ENCODE results near the gene CAMK1D. TPM values are rescaled to one million over a fixed set of nuclear protein-coding genes. Genes with fewer than 3 reads are reported as not detected.
"Not testable (repeated sequence)": the region's sequence is repeated elsewhere in the genome, so short reads cannot be mapped to it uniquely, and the experiment has no call there.

Gene CAMK1D
- total RNA-seq, 2 experiments from 2014 or later = 2.4 to 2.8 TPM

GRCh38 chr10:12539350-12540164, 190.2 kb downstream of the CAMK1D start:
- H3K9me3 Mint-ChIP-seq (ENCODE audit: low read depth) = no peaks in the 10 kb centered on the region
- CTCF ChIA-PET = no interaction called here
- ATAC-seq (no peak), DNase-seq (no peak)
- H3K36me3 Mint-ChIP-seq = peaks cover 2% of the 10 kb centered on the region
- H3K27ac Mint-ChIP-seq = no peak overlapping the region
- no peak overlapping the region for H3K4me3 Mint-ChIP-seq
- peaks cover 10% of the 10 kb centered on the region for H3K4me1 Mint-ChIP-seq
- no peaks in the 10 kb centered on the region for H3K27me3 Mint-ChIP-seq

DNA sequence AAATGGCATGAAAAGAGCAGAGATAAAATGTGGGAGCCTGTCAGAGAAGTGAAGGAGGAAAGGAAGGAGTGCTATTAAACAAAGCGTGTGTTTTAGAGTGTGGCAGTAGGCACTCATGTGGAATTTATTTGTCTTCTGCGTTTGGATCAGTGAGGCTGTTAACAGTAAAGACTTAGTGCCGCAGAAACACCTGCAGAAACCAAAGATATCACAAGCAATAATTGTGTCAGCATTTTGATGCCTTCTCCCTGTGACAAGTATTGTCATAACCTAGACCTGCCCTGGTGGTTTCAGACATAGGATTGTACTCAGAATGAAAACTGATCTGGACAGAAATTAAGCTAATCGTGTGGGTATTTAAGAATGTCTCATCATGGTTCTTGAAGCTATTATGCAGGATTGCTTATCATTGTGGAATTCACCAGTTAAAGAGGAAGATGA, 191.0 kb downstream of the CAMK1D start:
- Mint-ChIP-seq H3K4me1 (peaks cover 2% of the 10 kb centered on the region), H3K9me3 (ENCODE audit: low read depth) (no peaks in the 10 kb centered on the region), H3K4me3 (no peak overlapping the region), H3K27ac (no peak overlapping the region), H3K27me3 (no peaks in the 10 kb centered on the region), H3K36me3 (peaks cover 4% of the 10 kb centered on the region)
- DNase-seq (no peak), ATAC-seq (no peak)
- CTCF ChIA-PET = interaction anchor here (1.3 kb wide), 1 partner anchor 10 kb away, joined by 4 read pairs; no protein-coding TSS in a partner anchor

- DNase-seq (no peak), ATAC-seq (no peak)
- H3K36me3 Mint-ChIP-seq = peaks cover 9% of the 10 kb centered on the region
- H3K27ac Mint-ChIP-seq = no peak overlapping the region
- peaks cover 9% of the 10 kb centered on the region for H3K9me3 Mint-ChIP-seq (ENCODE audit: low read depth)
- peaks cover 2% of the 10 kb centered on the region for H3K4me1 Mint-ChIP-seq
- no peak overlapping the region for H3K4me3 Mint-ChIP-seq
- CTCF ChIA-PET = interaction anchor here (1.3 kb wide), 1 partner anchor 11 kb away, joined by 4 read pairs; no protein-coding TSS in a partner anchor
- no peaks in the 10 kb centered on the region for H3K27me3 Mint-ChIP-seq
Measured at GRCh38 chr10:12541446-12542067, 192.2 kb downstream of the CAMK1D start.

DNA sequence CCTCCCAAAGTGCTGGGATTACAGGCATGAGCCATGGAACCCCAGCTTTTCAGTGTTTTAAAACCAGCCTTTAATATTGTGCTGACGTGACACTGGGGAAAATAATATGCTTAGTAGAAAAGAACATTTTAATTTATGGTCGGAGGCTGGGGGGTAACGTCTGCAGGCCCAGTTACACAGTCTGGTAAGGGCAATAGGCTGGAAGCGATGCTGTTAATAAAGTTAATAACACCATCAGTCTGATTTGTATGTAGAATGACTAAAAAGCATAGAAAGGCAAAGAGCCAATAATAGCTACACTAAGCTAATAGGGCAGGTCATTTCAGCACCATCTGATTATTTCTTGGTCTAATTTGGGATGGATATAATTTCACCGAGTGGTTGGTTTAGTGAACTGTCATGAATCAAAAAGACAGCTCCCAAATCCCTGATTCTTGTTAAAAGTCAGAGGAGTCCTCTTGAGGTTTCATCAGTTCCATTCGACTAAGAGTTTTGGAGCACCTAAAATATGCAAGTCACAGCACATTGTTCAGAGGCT, 192.9 kb downstream of the CAMK1D start:
- CTCF ChIA-PET = no interaction called here
- no peak for ATAC-seq
- no peak overlapping the region for H3K27ac Mint-ChIP-seq

GRCh38 chr10:12543589-12543988, 194.2 kb downstream of the CAMK1D start:
- peaks cover 6% of the 10 kb centered on the region for H3K4me1 Mint-ChIP-seq
- peaks cover 9% of the 10 kb centered on the region for H3K36me3 Mint-ChIP-seq
- CTCF ChIA-PET = no interaction called here
- peaks cover 9% of the 10 kb centered on the region for H3K9me3 Mint-ChIP-seq (ENCODE audit: low read depth)
- H3K27ac Mint-ChIP-seq = no peak overlapping the region
- no peak overlapping the region for H3K4me3 Mint-ChIP-seq
- ATAC-seq = no peak
- DNase-seq = no peak
- no peaks in the 10 kb centered on the region for H3K27me3 Mint-ChIP-seq

More for the DNA sequence above, 192.9 kb downstream of the CAMK1D start:
- Mint-ChIP-seq H3K4me1 (peaks cover 4% of the 10 kb centered on the region), H3K4me3 (no peak overlapping the region), H3K27me3 (no peaks in the 10 kb centered on the region), H3K36me3 (peaks cover 9% of the 10 kb centered on the region), H3K9me3 (ENCODE audit: low read depth) (peaks cover 9% of the 10 kb centered on the region)
- no peak for DNase-seq

DNA sequence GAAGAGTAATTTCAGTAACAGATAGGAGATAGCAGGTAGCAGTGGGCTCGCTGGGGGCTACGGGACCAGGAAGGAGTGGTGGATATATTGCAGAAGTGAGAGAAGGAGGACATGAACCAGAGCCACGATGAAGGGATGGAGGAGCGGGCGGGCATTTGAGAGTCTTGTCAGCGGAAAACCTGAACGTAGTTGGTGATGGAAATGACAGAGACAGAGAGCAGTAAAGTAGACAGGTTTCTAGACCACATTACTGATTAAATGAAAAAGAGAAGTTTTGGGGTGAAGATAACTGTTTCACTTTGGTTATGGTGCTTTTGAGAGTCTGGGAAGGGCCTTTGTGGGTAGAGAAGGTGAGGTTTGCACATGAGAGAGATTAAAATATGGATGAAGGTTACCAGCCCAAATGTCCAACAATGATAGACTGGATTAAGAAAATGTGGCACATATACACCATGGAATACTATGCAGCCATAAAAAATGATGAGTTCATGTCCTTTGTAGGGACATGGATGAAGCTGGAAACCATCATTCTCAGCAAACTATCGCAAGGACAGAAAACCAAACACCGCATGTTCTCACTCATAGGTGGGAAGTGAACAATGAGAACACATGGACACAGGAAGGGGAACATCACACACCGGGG, 196.9 kb downstream of the CAMK1D start:
- H3K36me3 Mint-ChIP-seq; H3K4me3 Mint-ChIP-seq; H3K27me3 Mint-ChIP-seq; H3K9me3 Mint-ChIP-seq (ENCODE audit: low read depth); CTCF ChIA-PET; H3K4me1 Mint-ChIP-seq; ATAC-seq; DNase-seq; H3K27ac Mint-ChIP-seq: not testable (repeated sequence)

DNA sequence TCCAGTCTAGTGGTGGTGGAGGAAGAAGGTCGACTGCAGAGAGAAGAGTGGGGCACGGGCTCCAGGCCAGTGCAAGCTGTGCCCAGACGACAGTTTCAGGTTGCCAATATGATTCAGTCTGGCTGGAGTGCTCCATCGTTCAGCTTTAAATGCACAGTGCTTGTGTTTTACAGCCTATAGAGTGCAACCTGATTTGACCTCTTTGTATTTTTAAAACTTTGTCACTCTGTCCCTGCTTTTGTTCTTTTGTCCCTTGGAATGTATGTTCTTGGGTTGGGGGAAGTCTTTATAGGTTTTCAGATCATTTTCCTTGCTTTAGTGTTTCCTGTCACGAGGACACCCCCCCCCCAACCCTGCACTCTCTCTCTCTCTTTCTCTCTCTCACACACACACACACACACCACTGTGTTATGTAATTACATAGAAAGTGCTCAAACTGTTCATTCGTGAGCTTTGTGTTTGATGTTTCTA, 198.0 kb downstream of the CAMK1D start:
- no peaks in the 10 kb centered on the region for H3K27me3 Mint-ChIP-seq
- H3K4me3 Mint-ChIP-seq = no peak overlapping the region
- peaks cover 9% of the 10 kb centered on the region for H3K9me3 Mint-ChIP-seq (ENCODE audit: low read depth)
- peaks cover 9% of the 10 kb centered on the region for H3K36me3 Mint-ChIP-seq
- H3K27ac Mint-ChIP-seq = no peak overlapping the region
- H3K4me1 Mint-ChIP-seq = peaks cover 4% of the 10 kb centered on the region
- ATAC-seq (no peak), DNase-seq (no peak)
- CTCF ChIA-PET = no interaction called here

DNA sequence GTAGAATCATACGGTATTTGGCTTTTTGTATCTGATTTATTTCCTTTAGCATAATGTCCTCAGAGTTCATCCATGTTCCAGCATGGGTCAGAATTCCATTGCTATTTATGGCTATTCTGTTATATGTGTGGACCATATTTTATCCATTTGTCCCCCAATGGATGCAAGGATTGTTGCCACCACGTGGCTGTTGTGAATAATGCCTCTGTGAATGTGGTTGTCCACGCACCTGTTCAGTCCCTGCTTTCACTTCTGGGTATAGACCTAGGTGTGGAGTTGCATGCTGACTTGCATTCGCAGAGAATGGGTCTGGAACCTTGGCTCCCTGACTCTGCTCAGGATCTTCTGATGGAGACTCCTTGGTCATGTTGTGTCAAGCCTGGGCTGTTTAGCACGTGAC, 199.9 kb downstream of the CAMK1D start:
- CTCF ChIA-PET = no interaction called here
- peaks cover 4% of the 10 kb centered on the region for H3K4me1 Mint-ChIP-seq
- H3K27ac Mint-ChIP-seq = no peak overlapping the region
- DNase-seq (no peak), ATAC-seq (no peak)
- no peak overlapping the region for H3K4me3 Mint-ChIP-seq
- H3K9me3 Mint-ChIP-seq (ENCODE audit: low read depth) = peaks cover 9% of the 10 kb centered on the region
- H3K36me3 Mint-ChIP-seq = peaks cover 9% of the 10 kb centered on the region
- H3K27me3 Mint-ChIP-seq = no peaks in the 10 kb centered on the region

DNA sequence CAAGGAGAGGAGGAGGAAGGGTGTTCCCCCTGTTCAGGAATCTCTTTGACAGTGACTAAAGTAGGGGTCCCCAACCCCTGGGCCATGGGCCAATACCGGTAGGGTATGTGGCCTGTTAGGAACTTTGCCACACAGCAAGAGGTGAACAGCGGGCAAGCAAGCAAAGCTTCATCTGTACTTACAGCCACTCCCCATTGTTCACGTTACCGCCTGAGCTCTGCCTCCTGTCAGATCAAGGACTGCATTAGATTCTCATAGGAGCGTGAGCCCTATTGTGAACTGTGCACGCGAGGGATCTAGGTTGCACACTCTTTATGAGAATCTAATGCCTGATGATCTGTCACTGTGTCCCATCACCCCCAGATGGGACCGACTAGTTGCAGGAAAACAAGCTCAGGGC, 201.6 kb downstream of the CAMK1D start:
- Mint-ChIP-seq H3K27ac (no peak overlapping the region), H3K36me3 (peaks cover 2% of the 10 kb centered on the region), H3K4me1 (peaks cover 4% of the 10 kb centered on the region), H3K4me3 (no peak overlapping the region), H3K9me3 (ENCODE audit: low read depth) (peaks cover 4% of the 10 kb centered on the region), H3K27me3 (no peaks in the 10 kb centered on the region)
- CTCF ChIA-PET = no interaction called here
- DNase-seq = no peak
- no peak for ATAC-seq

GRCh38 chr10:12556039-12556438, 206.7 kb downstream of the CAMK1D start:
- Mint-ChIP-seq H3K27ac (no peak overlapping the region), H3K4me1 (no peaks in the 10 kb centered on the region), H3K4me3 (no peak overlapping the region), H3K36me3 (no peaks in the 10 kb centered on the region), H3K27me3 (no peaks in the 10 kb centered on the region), H3K9me3 (ENCODE audit: low read depth) (no peaks in the 10 kb centered on the region)
- DNase-seq = no peak
- ATAC-seq = no peak
- CTCF ChIA-PET = interaction anchor here (0.9 kb wide), 1 partner anchor 9 kb away, joined by 3 read pairs; no protein-coding TSS in a partner anchor

- no peak for DNase-seq
- ATAC-seq = no peak
- H3K27me3 Mint-ChIP-seq = no peaks in the 10 kb centered on the region
- CTCF ChIA-PET = no interaction called here
- H3K9me3 Mint-ChIP-seq (ENCODE audit: low read depth) = no peaks in the 10 kb centered on the region
- H3K4me1 Mint-ChIP-seq = peaks cover 8% of the 10 kb centered on the region
- H3K27ac Mint-ChIP-seq = no peak overlapping the region
- no peaks in the 10 kb centered on the region for H3K36me3 Mint-ChIP-seq
- no peak overlapping the region for H3K4me3 Mint-ChIP-seq
Measured at GRCh38 chr10:12559578-12560178, 210.3 kb downstream of the CAMK1D start.

DNA sequence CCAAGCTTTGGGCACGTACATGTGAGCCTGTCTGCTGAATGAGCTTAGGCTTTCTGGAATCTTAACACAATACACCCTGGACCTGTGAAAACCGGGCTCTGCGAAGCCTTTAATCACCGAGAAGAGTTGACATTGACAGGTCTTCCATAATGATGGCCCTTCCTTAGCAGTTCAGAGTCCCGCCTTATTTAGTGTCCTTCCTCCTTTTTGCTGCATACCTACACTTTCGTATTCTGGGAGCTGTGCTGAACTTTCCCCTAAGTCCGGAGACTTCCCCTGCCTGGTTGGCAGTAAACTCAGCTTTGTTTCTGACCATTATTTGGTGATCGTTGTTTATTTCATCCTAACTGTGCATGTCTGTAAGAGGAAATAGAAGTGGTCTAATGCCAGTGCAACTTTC, 212.0 kb downstream of the CAMK1D start:
- H3K9me3 Mint-ChIP-seq (ENCODE audit: low read depth) = no peaks in the 10 kb centered on the region
- ATAC-seq (no peak), DNase-seq (no peak)
- CTCF ChIA-PET = no interaction called here
- no peaks in the 10 kb centered on the region for H3K36me3 Mint-ChIP-seq
- no peak overlapping the region for H3K27ac Mint-ChIP-seq
- no peak overlapping the region for H3K4me3 Mint-ChIP-seq
- H3K4me1 Mint-ChIP-seq = peaks cover 10% of the 10 kb centered on the region
- no peaks in the 10 kb centered on the region for H3K27me3 Mint-ChIP-seq

DNA sequence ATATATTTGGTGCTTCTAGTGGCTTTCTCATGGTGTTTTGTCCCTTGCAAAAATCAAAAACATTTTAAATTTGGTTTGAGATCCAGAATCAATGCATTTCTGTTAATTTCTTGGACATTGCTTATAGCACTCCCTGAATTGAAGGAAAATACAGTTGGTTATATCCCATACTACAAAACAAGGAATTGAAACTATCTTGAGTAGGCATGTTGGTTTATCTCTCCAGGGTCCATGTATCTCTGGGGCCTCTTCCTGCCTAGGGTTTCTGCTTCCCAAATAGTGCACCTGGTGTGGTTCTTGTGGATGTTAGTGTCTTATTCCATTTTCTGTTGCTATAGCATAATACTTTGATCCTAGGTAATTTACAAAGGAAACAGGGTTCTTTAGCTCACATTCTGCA, 212.4 kb downstream of the CAMK1D start:
- no peak overlapping the region for H3K4me3 Mint-ChIP-seq
- H3K4me1 Mint-ChIP-seq = peaks cover 10% of the 10 kb centered on the region
- no peaks in the 10 kb centered on the region for H3K9me3 Mint-ChIP-seq (ENCODE audit: low read depth)
- DNase-seq (no peak), ATAC-seq (no peak)
- H3K36me3 Mint-ChIP-seq = no peaks in the 10 kb centered on the region
- CTCF ChIA-PET = no interaction called here
- no peaks in the 10 kb centered on the region for H3K27me3 Mint-ChIP-seq
- no peak overlapping the region for H3K27ac Mint-ChIP-seq
